HCT116 (cell line): ENCODE results near the gene FBXL4. TPM values are rescaled to one million over a fixed set of nuclear protein-coding genes. Genes with fewer than 3 reads are reported as not detected.

Experiments
- ATAC-seq: fragments of 200-7000 bp; cut with Tn5 transposase; 2 replicates; pipeline ENCODE4 v1.9.1; 2020; ENCODE audit warnings: mild to moderate bottlenecking, moderate library complexity
- BruUV-seq: library from RNA; stranded (reverse); fragments of 400-500 nt; replicated peaks from 2 replicates; lab custom pipeline; 2021; lab: Mats Ljungman, UMichigan
- CTCF ChIA-PET: fragments of 300-600 bp; sonication (Branson Sonifier 250); formaldehyde crosslinking; loops from one replicate; lab custom pipeline; 2021; ENCODE audit warnings: antibody characterized with exemption; lab: Charles Lee
- POLR2A ChIA-PET: fragments of 300-600, 350-600 bp; sonication (Branson Sonifier 250); formaldehyde crosslinking; loops from one replicate; lab custom pipeline; 2021; ENCODE audit warnings: antibody characterized with exemption; lab: Charles Lee
- RAD21 ChIA-PET, 2 experiments: fragments of 300-600 bp; sonication (Branson Sonifier 250); formaldehyde crosslinking; loops; one replicate each; lab custom pipeline; 2023; ENCODE audit warnings: low total read pairs in 2 of 2; ENCODE audit not compliant: uncharacterized antibody in 2 of 2, unreplicated experiment in 2 of 2, low non-redundant PET in 1 of 2; lab: Charles Lee
- DNase-seq: peaks from one replicate; pipeline ENCODE4 v3.0.0-alpha.2; 2010; ENCODE audit warnings: low read depth, low spot score
- H2AFZ ChIP-seq: fragments of 200-600 bp; shearing (Covaris generic), sonication (generic); 2 replicates; pipeline ENCODE4 v1.6.1; 2017; ENCODE audit warnings: low read depth, mixed run types, mixed read lengths, antibody characterized with exemption, low read length; ENCODE audit not compliant: poor library complexity, severe bottlenecking
- H3K27ac ChIP-seq: 2 replicates; pipeline ENCODE4 v1.5.1; 2012; ENCODE audit warnings: low read depth, low read length
- H3K27me3 ChIP-seq: fragments of 200-600 bp; sonication (generic); 2 replicates; pipeline ENCODE4 v1.6.1; 2016; ENCODE audit warnings: mixed run types, low read length, mixed read lengths; ENCODE audit not compliant: insufficient read depth
- H3K36me3 ChIP-seq, 2 experiments: fragments of 200-500 bp in 1 of 2; fragments of 200-600 bp in 1 of 2; sonication (Bioruptor generic) in 1 of 2; sonication (generic) in 1 of 2; 2 replicates each; pipeline versions ENCODE4 v1.5.1 to v1.6.1; 2014 to 2016; ENCODE audit warnings: low read length in 2 of 2, inconsistent platforms in 1 of 2, mixed read lengths in 1 of 2, mixed run types in 1 of 2; ENCODE audit not compliant: insufficient read depth in 2 of 2, control insufficient read depth in 1 of 2
- H3K4me1 ChIP-seq, 2 experiments: fragments of 200-600 bp in 1 of 2; sonication (generic) in 1 of 2; 2 replicates each; pipeline versions ENCODE4 v1.5.1 to v1.6.1; 2012 to 2017; ENCODE audit warnings: low read length in 2 of 2, inconsistent platforms in 1 of 2, mild to moderate bottlenecking in 1 of 2, mixed read lengths in 1 of 2, mixed run types in 1 of 2, moderate library complexity in 1 of 2; ENCODE audit not compliant: insufficient read depth in 2 of 2, control insufficient read depth in 1 of 2
- H3K4me2 ChIP-seq: fragments of 200-600 bp; sonication (generic); 2 replicates; pipeline ENCODE4 v1.6.1; 2017; ENCODE audit warnings: mixed run types, low read length, mixed read lengths
- H3K4me3 ChIP-seq, 2 experiments: fragments of 200-600 bp in 1 of 2; sonication (generic) in 1 of 2; replicated peaks in 1 of 2; 2 replicates each; pipeline ENCODE4 v1.5.1; 2011 to 2016; ENCODE audit warnings: low read length in 2 of 2, control low read depth in 1 of 2, low read depth in 1 of 2, mild to moderate bottlenecking in 1 of 2, mixed read lengths in 1 of 2, mixed run types in 1 of 2
- H3K79me2 ChIP-seq: fragments of 200-600 bp; sonication (generic); 2 replicates; pipeline ENCODE4 v1.6.1; 2017; ENCODE audit warnings: mild to moderate bottlenecking, mixed run types, low read length, moderate library complexity, mixed read lengths; ENCODE audit not compliant: insufficient read depth
- H3K9ac ChIP-seq: fragments of 200-600 bp; sonication (generic); 2 replicates; pipeline ENCODE4 v1.6.1; 2016; ENCODE audit warnings: low read length, mixed read lengths
- H3K9me2 ChIP-seq: fragments of 200-600 bp; sonication (generic), shearing (Covaris generic); 2 replicates; pipeline ENCODE4 v1.6.1; 2017; ENCODE audit warnings: mixed run types, mild to moderate bottlenecking, moderate library complexity; ENCODE audit not compliant: insufficient read depth
- H3K9me3 ChIP-seq, 2 experiments: fragments of 200-500 bp in 1 of 2; fragments of 200-600 bp in 1 of 2; sonication (Bioruptor generic) in 1 of 2; sonication (generic) in 1 of 2; 2 replicates each; pipeline ENCODE4 v1.6.1; 2014 to 2017; ENCODE audit warnings: low read length in 2 of 2, mixed read lengths in 2 of 2, inconsistent platforms in 1 of 2, low read depth in 1 of 2, mild to moderate bottlenecking in 1 of 2, mixed run types in 1 of 2, moderate library complexity in 1 of 2; ENCODE audit not compliant: control insufficient read depth in 1 of 2, insufficient read depth in 1 of 2
- H4K20me1 ChIP-seq: fragments of 200-600 bp; sonication (generic), shearing (Covaris generic); 2 replicates; pipeline ENCODE4 v1.6.1; 2017; ENCODE audit warnings: mixed run types, mild to moderate bottlenecking, moderate library complexity; ENCODE audit not compliant: insufficient read depth
- CBX3 ChIP-seq: IDR thresholded peaks from 2 replicates; pipeline ENCODE4 v1.6.1; 2012; ENCODE audit warnings: low read depth
- EZH2 ChIP-seq: fragments of 200-600 bp; sonication (generic); IDR thresholded peaks from 2 replicates; pipeline ENCODE4 v1.6.1; 2017; ENCODE audit warnings: antibody characterized with exemption, mixed run types
- EZH2phosphoT487 ChIP-seq: fragments of 200-600 bp; IDR thresholded peaks from 2 replicates; pipeline ENCODE4 v1.6.1; 2018; ENCODE audit warnings: antibody characterized with exemption, borderline replicate concordance
- JUND ChIP-seq: IDR thresholded peaks from 2 replicates; pipeline ENCODE4 v1.6.1; 2012
- POLR2A ChIP-seq: IDR thresholded peaks from 2 replicates; pipeline ENCODE4 v1.7.0; 2011; ENCODE audit warnings: borderline replicate concordance; ENCODE audit not compliant: insufficient read depth, insufficient read length; ENCODE audit errors: extremely low read depth
- POLR2AphosphoS5 ChIP-seq: IDR thresholded peaks from 2 replicates; pipeline ENCODE4 v1.6.1; 2011; ENCODE audit warnings: mild to moderate bottlenecking, low read depth, low read length, moderate library complexity
- RAD21 ChIP-seq: IDR thresholded peaks from 2 replicates; pipeline ENCODE4 v1.6.1; 2012; ENCODE audit warnings: low read depth, mild to moderate bottlenecking
- SIN3A ChIP-seq: IDR thresholded peaks from 2 replicates; pipeline ENCODE4 v1.6.1; 2012; ENCODE audit warnings: low read depth
- SP1 ChIP-seq: IDR thresholded peaks from 2 replicates; pipeline ENCODE4 v1.6.1; 2012; ENCODE audit warnings: low read depth
- SRF ChIP-seq: IDR thresholded peaks from 2 replicates; pipeline ENCODE4 v1.6.1; 2012; ENCODE audit warnings: low read depth
- TCF7L2 ChIP-seq: IDR thresholded peaks from 2 replicates; pipeline ENCODE4 v1.7.0; 2011; ENCODE audit warnings: borderline replicate concordance, inconsistent platforms; ENCODE audit not compliant: insufficient read depth, insufficient read length; ENCODE audit errors: extremely low read depth
- YY1 ChIP-seq: IDR thresholded peaks from 2 replicates; pipeline ENCODE4 v1.6.1; 2011; ENCODE audit warnings: low read length, low read depth, moderate library complexity, mild to moderate bottlenecking; ENCODE audit not compliant: insufficient replicate concordance; ENCODE audit errors: extremely low read depth
- ZFX ChIP-seq: fragments of 450-650 bp; IDR thresholded peaks from 2 replicates; pipeline ENCODE4 v1.6.1; 2017
- intact Hi-C: fragments of 100-400 bp; cut with micrococcal nuclease; formaldehyde crosslinking; loops from 2 replicates; pipeline ENCODE4 v1.10.0; 2022
- total RNA-seq: library from RNA; stranded (reverse); gene quantifications from one replicate; pipeline ENCODE4 v1.2.1, GENCODE V29; 2021; ENCODE audit not compliant: unreplicated experiment
- TF ChIP-seq, protein P1 (sequence below): IDR thresholded peaks from 2 replicates; pipeline ENCODE4 v1.6.1; 2011; ENCODE audit warnings: mild to moderate bottlenecking, low read length, moderate library complexity; ENCODE audit not compliant: insufficient replicate concordance; ENCODE audit errors: extremely low read depth

Gene FBXL4
- total RNA-seq, 1 experiment from 2014 or later: 15.7 TPM

- no peak overlapping the region for H3K9ac ChIP-seq
- intact Hi-C loops: no loop called here
- POLR2A ChIA-PET: no interaction called here
- H3K27me3 ChIP-seq: no peaks in the 10 kb centered on the region
- peaks cover 0 to 3% of the 10 kb centered on the region in 2 experiments; a peak in 1 of 4 replicates for H3K9me3 ChIP-seq
- no peak overlapping the region for H2AFZ ChIP-seq
- CTCF ChIA-PET: no interaction called here
- H3K4me2 ChIP-seq: no peak overlapping the region
- H3K4me3 ChIP-seq: no peak overlapping the region
- no peaks in the 10 kb centered on the region for H3K9me2 ChIP-seq
- no peaks in the 10 kb centered on the region for H4K20me1 ChIP-seq
- no peak overlapping the region for H3K27ac ChIP-seq
- peaks cover 4 to 18% of the 10 kb centered on the region in 2 experiments; a peak in 3 of 4 replicates for H3K4me1 ChIP-seq
- TF ChIP-seq CBX3 (no peak), EZH2 (no peak), SIN3A (no peak), ZFX (no peak), SRF (no peak), YY1 (no peak), POLR2A (no peak), EZH2phosphoT487 (no peak), RAD21 (no peak), POLR2AphosphoS5 (no peak), TCF7L2 (no peak), SP1 (no peak), JUND (no peak)
- TF ChIP-seq, protein P1, sequence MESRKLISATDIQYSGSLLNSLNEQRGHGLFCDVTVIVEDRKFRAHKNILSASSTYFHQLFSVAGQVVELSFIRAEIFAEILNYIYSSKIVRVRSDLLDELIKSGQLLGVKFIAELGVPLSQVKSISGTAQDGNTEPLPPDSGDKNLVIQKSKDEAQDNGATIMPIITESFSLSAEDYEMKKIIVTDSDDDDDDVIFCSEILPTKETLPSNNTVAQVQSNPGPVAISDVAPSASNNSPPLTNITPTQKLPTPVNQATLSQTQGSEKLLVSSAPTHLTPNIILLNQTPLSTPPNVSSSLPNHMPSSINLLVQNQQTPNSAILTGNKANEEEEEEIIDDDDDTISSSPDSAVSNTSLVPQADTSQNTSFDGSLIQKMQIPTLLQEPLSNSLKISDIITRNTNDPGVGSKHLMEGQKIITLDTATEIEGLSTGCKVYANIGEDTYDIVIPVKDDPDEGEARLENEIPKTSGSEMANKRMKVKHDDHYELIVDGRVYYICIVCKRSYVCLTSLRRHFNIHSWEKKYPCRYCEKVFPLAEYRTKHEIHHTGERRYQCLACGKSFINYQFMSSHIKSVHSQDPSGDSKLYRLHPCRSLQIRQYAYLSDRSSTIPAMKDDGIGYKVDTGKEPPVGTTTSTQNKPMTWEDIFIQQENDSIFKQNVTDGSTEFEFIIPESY: no peak
- peaks cover 77% of the 10 kb centered on the region for H3K79me2 ChIP-seq
- ATAC-seq (no peak), DNase-seq (no peak)
- BruUV-seq: no TSS peak
- RAD21 ChIA-PET: no interaction called here
- H3K36me3 ChIP-seq: no peaks in the 10 kb centered on the region
Measured at GRCh38 chr6:98944168-98944567, 3.6 kb downstream of the FBXL4 start.
